Uterus (tissue), 4 donors: ENCODE data around the gene LPP. TPM values are rescaled to one million over a fixed set of nuclear protein-coding genes. Genes with fewer than 3 reads are reported as not detected.
"Not testable (repeated sequence)": the region's sequence is repeated elsewhere in the genome, so short reads cannot be mapped to it uniquely, and the experiment has no call there.

Experiments used
- DNase-seq, 2 donors: peaks; one replicate each; pipeline ENCODE4 v3.0.0-alpha.2; 2019 to 2020
- H3K27ac ChIP-seq, 2 donors: fragments of 200-600 bp; sonication (generic); 1 replicate in 1 of 2; 2 replicates in 1 of 2; pipeline ENCODE4 v1.5.1; 2016 to 2018
- H3K27me3 ChIP-seq, 2 donors: fragments of 200-600 bp; sonication (generic); one replicate each; pipeline ENCODE4 v1.5.1; 2018 to 2019; ENCODE audit warnings: control low read depth in 1 of 2
- H3K36me3 ChIP-seq, 2 donors: fragments of 200-600 bp; sonication (generic); one replicate each; pipeline ENCODE4 v1.5.1; 2019; ENCODE audit warnings: control low read depth in 1 of 2
- H3K4me1 ChIP-seq, 2 donors: fragments of 200-600 bp; sonication (generic); one replicate each; pipeline ENCODE4 v1.5.1; 2018 to 2019; ENCODE audit warnings: control low read depth in 1 of 2
- H3K4me3 ChIP-seq, 2 donors: fragments of 200-600 bp; sonication (generic); 1 replicate in 1 of 2; 2 replicates in 1 of 2; pipeline ENCODE4 v1.5.1; 2018 to 2019; ENCODE audit warnings: mild to moderate bottlenecking in 1 of 2
- H3K9me3 ChIP-seq, 2 donors: fragments of 200-600 bp; sonication (generic); one replicate each; pipeline ENCODE4 v1.5.1; 2019; ENCODE audit warnings: control low read depth in 1 of 2
- CTCF ChIP-seq, 4 experiments: fragments of 200-600 bp in 2 of 4; fragments of 450-650 bp in 2 of 4; sonication (generic) in 2 of 4; IDR thresholded peaks; one replicate each; pipeline ENCODE4 v1.5.1; 2016 to 2019; ENCODE audit warnings: antibody characterized with exemption in 4 of 4, mild to moderate bottlenecking in 2 of 4, moderate library complexity in 1 of 4
- POLR2A ChIP-seq, 2 donors: fragments of 450-650 bp; IDR thresholded peaks; one replicate each; pipeline ENCODE4 v1.6.1; 2016; ENCODE audit warnings: antibody characterized with exemption in 2 of 2, mild to moderate bottlenecking in 1 of 2, moderate library complexity in 1 of 2
- intact Hi-C: fragments of 100-400 bp; cut with DNase I; formaldehyde crosslinking; loops from one replicate; pipeline ENCODE4 v1.15.1; 2023; ENCODE audit warnings: low total_unique reads
- total RNA-seq, 4 donors: library from RNA; depleted of rRNA in 3 of 4; stranded (reverse); fragments of >200 nt in 3 of 4; gene quantifications; one replicate each; pipeline versions ENCODE4 v1.1.0 to v1.2.4, GENCODE V29; 2014 to 2023
- donor health status: DM: yes; HTN: yes; CAD: no.

LPP gene
- total RNA-seq, 4 donors from 2014 or later: 180 to 1,374 (median 712) TPM

- intact Hi-C loops: no loop called here
- Histone ChIP-seq H3K36me3 (no peaks in the 10 kb centered on the region), H3K4me1 (no peaks in the 10 kb centered on the region), H3K27me3 (no peaks in the 10 kb centered on the region), H3K27ac (no peak overlapping the region), H3K4me3 (no peak overlapping the region), H3K9me3 (no peaks in the 10 kb centered on the region)
- DNase-seq: no peak
- TF ChIP-seq CTCF (IDR thresholded peaks at IDR 0.05) (no peak), POLR2A (IDR thresholded peaks at IDR 0.05) (no peak)
These were observed 262.1 kb downstream of the LPP start for GRCh38 chr3:188416041-188416440.

GRCh38 chr3:188417271-188417696, 263.3 kb downstream of the LPP start:
- H3K4me1 ChIP-seq: no peaks in the 10 kb centered on the region
- H3K4me3 ChIP-seq: no peak overlapping the region
- DNase-seq: no peak
- H3K27ac ChIP-seq: no peak overlapping the region
- no peaks in the 10 kb centered on the region for H3K27me3 ChIP-seq
- intact Hi-C loops: no loop called here
- no peak for TF ChIP-seq POLR2A (IDR thresholded peaks at IDR 0.05)
- TF ChIP-seq CTCF (IDR thresholded peaks at IDR 0.05): no peak
- H3K9me3 ChIP-seq: no peaks in the 10 kb centered on the region
- H3K36me3 ChIP-seq: no peaks in the 10 kb centered on the region

- Histone ChIP-seq H3K27ac (no peak overlapping the region), H3K4me1 (no peaks in the 10 kb centered on the region)
These were observed 263.8 kb downstream of the LPP start for GRCh38 chr3:188417766-188418165.

GRCh38 chr3:188421151-188421821, 267.3 kb downstream of the LPP start:
- Histone ChIP-seq H3K36me3 (no peaks in the 10 kb centered on the region), H3K4me3 (no peak overlapping the region), H3K9me3 (no peaks in the 10 kb centered on the region), H3K4me1 (no peaks in the 10 kb centered on the region), H3K27me3 (no peaks in the 10 kb centered on the region), H3K27ac (peak overlapping the region; percentile 25 to 69)
- DNase-seq: no peak
- intact Hi-C loops: no loop called here
- TF ChIP-seq CTCF (IDR thresholded peaks at IDR 0.05): no peak
- no peak for TF ChIP-seq POLR2A (IDR thresholded peaks at IDR 0.05)

More at GRCh38 chr3:188417766-188418165, 263.8 kb downstream of the LPP start:
- TF ChIP-seq CTCF (IDR thresholded peaks at IDR 0.05) (no peak), POLR2A (IDR thresholded peaks at IDR 0.05) (no peak)
- H3K9me3 ChIP-seq: no peaks in the 10 kb centered on the region
- H3K27me3 ChIP-seq: no peaks in the 10 kb centered on the region
- intact Hi-C loops: no loop called here
- DNase-seq: no peak
- no peak overlapping the region for H3K4me3 ChIP-seq
- H3K36me3 ChIP-seq: no peaks in the 10 kb centered on the region

- H3K36me3 ChIP-seq: no peaks in the 10 kb centered on the region
- peak overlapping the region; percentile 25 to 69 for H3K27ac ChIP-seq
- H3K9me3 ChIP-seq: no peaks in the 10 kb centered on the region
- intact Hi-C loops: no loop called here
- no peak for DNase-seq
- H3K27me3 ChIP-seq: no peaks in the 10 kb centered on the region
- TF ChIP-seq CTCF (IDR thresholded peaks at IDR 0.05) (no peak), POLR2A (IDR thresholded peaks at IDR 0.05) (no peak)
- H3K4me3 ChIP-seq: no peak overlapping the region
- no peaks in the 10 kb centered on the region for H3K4me1 ChIP-seq
These were observed 268.0 kb downstream of the LPP start for GRCh38 chr3:188421836-188422540.

DNA sequence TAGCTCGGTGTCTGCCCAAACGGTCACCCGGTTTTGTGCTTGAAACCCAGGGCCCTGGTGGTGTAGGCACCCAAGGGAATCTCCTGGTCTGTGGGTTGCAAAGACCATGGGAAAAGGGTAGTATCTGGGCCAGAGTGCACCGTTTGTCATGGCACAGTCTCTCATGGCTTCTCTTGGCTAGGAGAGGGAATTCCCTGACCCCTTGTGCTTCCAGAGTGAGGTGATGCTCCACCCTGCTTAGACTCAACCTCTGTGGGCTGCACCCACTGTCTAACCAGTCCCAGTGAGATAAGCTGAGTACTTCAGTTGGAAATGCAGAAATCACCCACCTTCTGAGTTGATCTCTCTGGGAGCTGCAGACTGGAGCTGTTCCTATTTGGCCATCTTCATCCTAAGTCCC, 274.0 kb downstream of the LPP start:
- H3K4me1 ChIP-seq, H3K36me3 ChIP-seq, H3K4me3 ChIP-seq, DNase-seq, H3K27me3 ChIP-seq, H3K9me3 ChIP-seq, intact Hi-C loops, H3K27ac ChIP-seq: not testable (repeated sequence)
